Neural cell (in vitro differentiated cells): ENCODE measurements around the gene USP9X.

Experiments used
- CTCF ChIP-seq: fragments of 450-650 bp; IDR thresholded peaks from 2 replicates; pipeline ENCODE4 v1.5.1; 2014; ENCODE audit warnings: antibody characterized with exemption, mild to moderate bottlenecking, moderate library complexity; ENCODE audit not compliant: poor library complexity, severe bottlenecking
- EP300 ChIP-seq: fragments of 450-650 bp; conservative IDR thresholded peaks from 2 replicates; pipeline ENCODE4 v1.6.1; 2014; ENCODE audit warnings: antibody characterized with exemption, mild to moderate bottlenecking, moderate library complexity; ENCODE audit not compliant: poor library complexity, severe bottlenecking
- EZH2 ChIP-seq: fragments of 200-600, 300-800 bp; shearing (Covaris generic), sonication (generic); IDR thresholded peaks from 2 replicates; pipeline ENCODE4 v1.6.1; 2014; ENCODE audit warnings: antibody characterized with exemption, low read length, borderline replicate concordance, mild to moderate bottlenecking; ENCODE audit not compliant: insufficient read depth, poor library complexity, severe bottlenecking
- MXI1 ChIP-seq: fragments of 450-650 bp; conservative IDR thresholded peaks from 2 replicates; pipeline ENCODE4 v1.6.1; 2014; ENCODE audit warnings: antibody characterized with exemption, mild to moderate bottlenecking; ENCODE audit not compliant: poor library complexity, severe bottlenecking
- POLR2AphosphoS5 ChIP-seq: IDR thresholded peaks from 2 replicates; pipeline ENCODE4 v1.6.1; 2012
- RAD21 ChIP-seq: fragments of 450-650 bp; conservative IDR thresholded peaks from 2 replicates; pipeline ENCODE4 v1.6.1; 2014; ENCODE audit warnings: antibody characterized with exemption, mild to moderate bottlenecking, moderate library complexity
- SMC3 ChIP-seq: fragments of 450-650 bp; conservative IDR thresholded peaks from 2 replicates; pipeline ENCODE4 v1.6.1; 2014; ENCODE audit warnings: antibody characterized with exemption, mild to moderate bottlenecking, moderate library complexity; ENCODE audit not compliant: poor library complexity
- TAF1 ChIP-seq: IDR thresholded peaks from 2 replicates; pipeline ENCODE4 v1.6.1; 2012; ENCODE audit warnings: low read depth

GRCh38 chrX:41108463-41109205 lies 23.4 kb downstream of the USP9X start:
- TF ChIP-seq CTCF (no peak), EP300 (no peak), EZH2 (no peak), MXI1 (no peak), RAD21 (no peak), SMC3 (no peak), TAF1 (no peak), POLR2AphosphoS5 (no peak)
